DND-41 (cell line): ENCODE results near the gene ST8SIA4.

Experiments
- ATAC-seq: fragments of 200-7000 bp; cut with Tn5 transposase; 3 replicates; pipeline ENCODE4 v1.9.1; 2021; ENCODE audit warnings: low read depth; ENCODE audit not compliant: insufficient read depth
- DNase-seq: peaks from one replicate; pipeline ENCODE4 v3.0.0-alpha.2; 2020
- H2AFZ ChIP-seq: 2 replicates; pipeline ENCODE4 v1.6.0; 2012; ENCODE audit warnings: low read depth, low read length
- H3K27ac ChIP-seq: 2 replicates; pipeline ENCODE4 v1.5.1; 2012; ENCODE audit warnings: low read length, inconsistent platforms
- H3K27me3 ChIP-seq: fragments of 200-600 bp; sonication (generic); 2 replicates; pipeline ENCODE4 v1.6.0; 2012; ENCODE audit warnings: low read length, mild to moderate bottlenecking, inconsistent platforms; ENCODE audit not compliant: insufficient read depth, poor library complexity
- H3K36me3 ChIP-seq: 2 replicates; pipeline ENCODE4 v1.5.1; 2012; ENCODE audit warnings: low read length, inconsistent platforms; ENCODE audit not compliant: insufficient read depth
- H3K4me1 ChIP-seq: 2 replicates; pipeline ENCODE4 v1.5.1; 2012; ENCODE audit warnings: mild to moderate bottlenecking, low read length; ENCODE audit not compliant: insufficient read depth
- H3K4me2 ChIP-seq: 2 replicates; pipeline ENCODE4 v1.6.0; 2012; ENCODE audit warnings: mild to moderate bottlenecking, moderate library complexity, low read length, inconsistent platforms; ENCODE audit not compliant: insufficient read depth
- H3K4me3 ChIP-seq, 2 experiments: fragments of 200-600 bp in 1 of 2; shearing (Covaris generic) in 1 of 2; 2 replicates each; pipeline ENCODE4 v1.5.1; 2012 to 2016; ENCODE audit warnings: inconsistent platforms in 2 of 2, low read length in 2 of 2, mild to moderate bottlenecking in 2 of 2, low read depth in 1 of 2, moderate library complexity in 1 of 2
- H3K79me2 ChIP-seq: 2 replicates; pipeline ENCODE4 v1.6.0; 2012; ENCODE audit warnings: low read length, inconsistent platforms; ENCODE audit not compliant: insufficient read depth
- H3K9ac ChIP-seq: 2 replicates; pipeline ENCODE4 v1.6.0; 2012; ENCODE audit warnings: low read depth, mild to moderate bottlenecking, inconsistent platforms, low read length, moderate library complexity
- H3K9me3 ChIP-seq: 2 replicates; pipeline ENCODE4 v1.5.1; 2012; ENCODE audit warnings: low read length, moderate library complexity, mild to moderate bottlenecking, inconsistent platforms; ENCODE audit not compliant: insufficient read depth, severe bottlenecking
- H4K20me1 ChIP-seq: 2 replicates; pipeline ENCODE4 v1.6.0; 2012; ENCODE audit warnings: low read length; ENCODE audit not compliant: insufficient read depth
- CTCF ChIP-seq: IDR thresholded peaks from 2 replicates; pipeline ENCODE4 v1.5.1; 2012; ENCODE audit warnings: borderline replicate concordance, low read length, moderate library complexity, mild to moderate bottlenecking; ENCODE audit not compliant: poor library complexity, severe bottlenecking; ENCODE audit errors: extremely low read depth
- EZH2 ChIP-seq: IDR thresholded peaks from 3 replicates; pipeline ENCODE4 v1.6.1; 2012; ENCODE audit warnings: borderline replicate concordance, low read depth, mild to moderate bottlenecking, moderate library complexity, low read length, inconsistent platforms; ENCODE audit not compliant: severe bottlenecking

The ST8SIA4 gene

GRCh38 chr5:100799166-100799565, 103.9 kb downstream of the ST8SIA4 start:
- H3K4me3 ChIP-seq = no peak overlapping the region
- H3K4me1 ChIP-seq = no peaks in the 10 kb centered on the region
- DNase-seq (no peak), ATAC-seq (no peak)
- no peaks in the 10 kb centered on the region for H3K79me2 ChIP-seq
- H3K27ac ChIP-seq = no peak overlapping the region
- peaks cover 8% of the 10 kb centered on the region; the same call in 1 of the 2 replicates for H3K36me3 ChIP-seq
- H3K9me3 ChIP-seq = peaks cover 19% of the 10 kb centered on the region
- H3K27me3 ChIP-seq = no peaks in the 10 kb centered on the region
- H3K9ac ChIP-seq = no peak overlapping the region
- TF ChIP-seq CTCF = no peak
- TF ChIP-seq EZH2 = no peak
- no peak overlapping the region for H2AFZ ChIP-seq
- no peak overlapping the region for H3K4me2 ChIP-seq
- no peaks in the 10 kb centered on the region for H4K20me1 ChIP-seq

GRCh38 chr5:100797861-100798260, 105.2 kb downstream of the ST8SIA4 start:
- Histone ChIP-seq H3K27me3 (no peaks in the 10 kb centered on the region), H3K4me2 (no peak overlapping the region), H3K4me3 (no peak overlapping the region), H2AFZ (no peak overlapping the region), H3K9ac (no peak overlapping the region), H3K27ac (no peak overlapping the region), H3K9me3 (peaks cover 29% of the 10 kb centered on the region), H3K79me2 (no peaks in the 10 kb centered on the region), H3K4me1 (no peaks in the 10 kb centered on the region), H3K36me3 (peaks cover 11% of the 10 kb centered on the region; the same call in 1 of the 2 replicates), H4K20me1 (no peaks in the 10 kb centered on the region)
- TF ChIP-seq EZH2 (no peak), CTCF (no peak)
- ATAC-seq (no peak), DNase-seq (no peak)

GRCh38 chr5:100796851-100797250, 106.2 kb downstream of the ST8SIA4 start:
- no peak for DNase-seq
- Histone ChIP-seq H3K9me3 (peaks cover 22% of the 10 kb centered on the region), H3K27ac (no peak overlapping the region), H3K36me3 (peaks cover 11% of the 10 kb centered on the region; the same call in 1 of the 2 replicates), H3K4me2 (no peak overlapping the region), H3K9ac (no peak overlapping the region), H3K79me2 (no peaks in the 10 kb centered on the region), H3K27me3 (no peaks in the 10 kb centered on the region), H4K20me1 (no peaks in the 10 kb centered on the region), H2AFZ (no peak overlapping the region), H3K4me1 (no peaks in the 10 kb centered on the region), H3K4me3 (no peak overlapping the region)
- no peak for ATAC-seq
- TF ChIP-seq CTCF (no peak), EZH2 (no peak)

- Histone ChIP-seq H2AFZ (no peak overlapping the region), H3K36me3 (peaks cover 11% of the 10 kb centered on the region; the same call in 1 of the 2 replicates), H3K9ac (no peak overlapping the region), H3K4me1 (peaks cover 15% of the 10 kb centered on the region), H3K79me2 (no peaks in the 10 kb centered on the region), H3K27ac (no peak overlapping the region), H3K4me3 (peak overlapping the region in 1 of 2 experiments; percentile 14; a peak in 1 of 4 replicates), H4K20me1 (no peaks in the 10 kb centered on the region), H3K27me3 (no peaks in the 10 kb centered on the region), H3K4me2 (no peak overlapping the region), H3K9me3 (peaks cover 22% of the 10 kb centered on the region)
- no peak for ATAC-seq
- no peak for DNase-seq
- TF ChIP-seq CTCF (no peak), EZH2 (no peak)
These were observed 108.2 kb downstream of the ST8SIA4 start for GRCh38 chr5:100794844-100795243.
